Hepatocyte (in vitro differentiated cells): ENCODE results near the gene XPO4. TPM values are rescaled to one million over a fixed set of nuclear protein-coding genes. Genes with fewer than 3 reads are reported as not detected.

ENCODE experiments used
- DNase-seq: peaks from one replicate; pipeline ENCODE4 v3.0.0-alpha.2; 2016; ENCODE audit warnings: low spot score
- H2AFZ ChIP-seq: fragments of 200-600 bp; sonication (generic); 2 replicates; pipeline ENCODE4 v1.6.0; 2016; ENCODE audit warnings: antibody characterized with exemption, mild to moderate bottlenecking
- H3K27ac ChIP-seq: fragments of 200-600 bp; sonication (generic); 2 replicates; pipeline ENCODE4 v1.5.1; 2016; ENCODE audit warnings: mild to moderate bottlenecking
- H3K27me3 ChIP-seq: fragments of 200-600 bp; sonication (generic); 2 replicates; pipeline ENCODE4 v1.6.1; 2016
- H3K36me3 ChIP-seq: fragments of 200-600 bp; sonication (generic); replicated peaks from 2 replicates; pipeline ENCODE4 v1.5.1; 2016; ENCODE audit warnings: low read depth; ENCODE audit not compliant: insufficient read depth
- H3K4me1 ChIP-seq: fragments of 200-600 bp; sonication (generic); 2 replicates; pipeline ENCODE4 v1.5.1; 2016; ENCODE audit warnings: mild to moderate bottlenecking, moderate library complexity; ENCODE audit not compliant: insufficient read depth
- H3K4me2 ChIP-seq: fragments of 200-600 bp; sonication (generic); 2 replicates; pipeline ENCODE4 v1.6.0; 2016
- H3K4me3 ChIP-seq: fragments of 200-600 bp; sonication (generic); 2 replicates; pipeline ENCODE4 v1.5.1; 2016; ENCODE audit warnings: mild to moderate bottlenecking
- H3K79me2 ChIP-seq: fragments of 200-600 bp; sonication (generic); 2 replicates; pipeline ENCODE4 v1.6.0; 2017; ENCODE audit warnings: mild to moderate bottlenecking
- H3K9me2 ChIP-seq: fragments of 200-600 bp; sonication (generic); replicated peaks from 2 replicates; pipeline ENCODE4 v1.6.0; 2017; ENCODE audit warnings: mild to moderate bottlenecking; ENCODE audit not compliant: insufficient read depth
- H3K9me3 ChIP-seq: fragments of 200-600 bp; sonication (generic); 2 replicates; pipeline ENCODE4 v1.5.1; 2016; ENCODE audit warnings: low read depth, mild to moderate bottlenecking
- H4K20me1 ChIP-seq: fragments of 200-600 bp; sonication (generic); 2 replicates; pipeline ENCODE4 v1.6.0; 2016; ENCODE audit warnings: mild to moderate bottlenecking; ENCODE audit not compliant: insufficient read depth, poor library complexity, severe bottlenecking
- CTCF ChIP-seq: fragments of 200-600 bp; sonication (generic); IDR thresholded peaks from 2 replicates; pipeline ENCODE4 v1.5.1; 2016; ENCODE audit warnings: antibody characterized with exemption, mild to moderate bottlenecking; ENCODE audit not compliant: poor library complexity
- EZH2 ChIP-seq: fragments of 200-600 bp; sonication (generic); IDR thresholded peaks from 2 replicates; pipeline ENCODE4 v1.6.1; 2016; ENCODE audit warnings: antibody characterized with exemption, mild to moderate bottlenecking, borderline replicate concordance
- EZH2phosphoT487 ChIP-seq: fragments of 200-600 bp; sonication (generic); IDR thresholded peaks from one replicate; pipeline ENCODE4 v1.6.1; 2018; ENCODE audit warnings: antibody characterized with exemption, mild to moderate bottlenecking, low read depth, moderate library complexity; ENCODE audit not compliant: unreplicated experiment, severe bottlenecking
- whole genome bisulfite sequencing: methylation state at CpG from one replicate; pipeline ENCODE4 v1.1.6; 2016; ENCODE audit warnings: low lambda C conversion rate; ENCODE audit errors: missing lambda C conversion rate; 5-methylcytosine and 5-hydroxymethylcytosine counted together
- polyA plus RNA-seq: library from polyadenylated mRNA; unstranded; fragments of >200 nt; fragmentation: Nextera tagmentation; extraction: Ambion mirVana; gene quantifications from 2 replicates; pipeline ENCODE4 v1.2.1, GENCODE V29; 2016
- total RNA-seq: library from RNA; depleted of rRNA; stranded (reverse); fragments of >200 nt; gene quantifications from 2 replicates; pipeline ENCODE4 v1.2.3, GENCODE V29; 2014

The XPO4 gene
- total and polyA plus RNA-seq, 2 experiments from 2014 or later, result 3.4 to 20.7 TPM

DNA sequence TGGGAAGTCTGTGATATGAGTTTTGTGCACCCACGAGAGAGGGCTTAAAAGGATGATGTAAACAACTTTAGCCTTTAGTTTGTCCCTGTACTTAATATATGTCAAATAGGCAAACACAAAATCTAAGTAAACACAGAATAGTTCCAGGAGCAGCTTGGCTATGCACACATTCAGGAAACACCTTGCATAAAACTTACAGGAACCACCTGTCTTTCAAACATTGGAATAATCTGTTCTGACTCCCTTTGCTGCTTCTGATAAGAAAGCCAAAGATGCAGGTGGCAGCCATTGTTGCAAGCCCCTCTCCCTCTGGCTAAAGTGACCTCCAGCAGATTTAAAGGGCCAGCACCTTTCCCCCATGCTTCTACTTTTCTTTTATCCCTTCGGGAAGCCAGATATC lies 133.5 kb downstream of the XPO4 start:
- no peaks in the 10 kb centered on the region for H3K9me2 ChIP-seq
- H3K36me3 ChIP-seq, result no peaks in the 10 kb centered on the region
- WGBS, result 38% methylated on average over 2 of the region's 2 CpGs
- H4K20me1 ChIP-seq, result no peaks in the 10 kb centered on the region
- no peak overlapping the region for H3K27ac ChIP-seq
- DNase-seq, result no peak
- no peaks in the 10 kb centered on the region for H3K4me1 ChIP-seq
- H3K9me3 ChIP-seq, result peaks cover 18% of the 10 kb centered on the region
- peaks cover 16% of the 10 kb centered on the region for H3K79me2 ChIP-seq
- TF ChIP-seq EZH2phosphoT487 (no peak), EZH2 (no peak), CTCF (no peak)
- H3K4me2 ChIP-seq, result no peak overlapping the region
- no peak overlapping the region for H3K4me3 ChIP-seq
- no peaks in the 10 kb centered on the region for H3K27me3 ChIP-seq
- H2AFZ ChIP-seq, result no peak overlapping the region

DNA sequence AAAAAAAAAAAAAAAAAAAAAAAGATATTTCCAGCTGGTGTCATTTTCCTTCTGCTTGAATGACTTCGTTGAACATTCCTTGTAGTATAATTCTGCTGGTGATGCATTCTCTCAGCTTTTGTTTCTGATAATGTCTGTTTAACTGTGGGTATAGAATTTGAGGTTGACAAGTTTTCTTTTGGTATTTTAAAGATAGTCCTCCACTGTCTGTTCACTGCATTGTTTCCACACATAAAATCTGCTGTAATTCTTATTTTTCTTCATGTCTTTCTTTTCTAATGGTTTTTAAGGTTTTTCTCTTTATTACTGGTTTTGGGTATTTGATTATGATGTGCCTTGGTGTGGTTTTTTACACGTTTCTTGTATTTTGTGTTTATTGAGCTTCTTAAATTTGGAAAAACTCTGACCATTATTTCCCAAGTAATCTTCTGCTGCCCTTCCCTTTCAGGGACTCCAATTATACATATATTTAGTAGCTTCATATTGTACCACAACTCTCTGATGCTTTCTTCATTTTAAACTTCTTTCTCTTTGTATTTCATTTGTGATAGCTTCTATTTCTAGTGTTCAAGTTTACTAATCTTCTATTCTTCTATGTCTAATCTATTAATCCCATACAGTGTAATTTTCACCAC lies 135.1 kb downstream of the XPO4 start:
- Histone ChIP-seq H2AFZ (no peak overlapping the region), H3K27ac (no peak overlapping the region), H3K9me3 (peaks cover 18% of the 10 kb centered on the region), H3K9me2 (no peaks in the 10 kb centered on the region), H3K79me2 (peaks cover 10% of the 10 kb centered on the region), H4K20me1 (no peaks in the 10 kb centered on the region), H3K27me3 (no peaks in the 10 kb centered on the region), H3K4me1 (no peaks in the 10 kb centered on the region), H3K4me3 (no peak overlapping the region), H3K36me3 (no peaks in the 10 kb centered on the region), H3K4me2 (no peak overlapping the region)
- TF ChIP-seq EZH2 (no peak), CTCF (no peak), EZH2phosphoT487 (no peak)
- WGBS, result 100% methylated on average over 2 of the region's 2 CpGs
- no peak for DNase-seq

GRCh38 chr13:20760872-20761271 lies 141.7 kb downstream of the XPO4 start:
- Histone ChIP-seq H4K20me1 (no peaks in the 10 kb centered on the region), H3K27me3 (no peaks in the 10 kb centered on the region), H3K27ac (no peak overlapping the region), H3K4me1 (no peaks in the 10 kb centered on the region), H3K36me3 (peaks cover 3% of the 10 kb centered on the region), H3K9me3 (no peaks in the 10 kb centered on the region), H3K4me3 (no peak overlapping the region), H2AFZ (no peak overlapping the region), H3K9me2 (no peaks in the 10 kb centered on the region), H3K4me2 (no peak overlapping the region), H3K79me2 (no peaks in the 10 kb centered on the region)
- DNase-seq, result no peak
- TF ChIP-seq CTCF (no peak), EZH2 (no peak), EZH2phosphoT487 (no peak)
- WGBS, result 91% methylated on average over 3 of the region's 3 CpGs

- Histone ChIP-seq H3K4me1 (no peaks in the 10 kb centered on the region), H4K20me1 (no peaks in the 10 kb centered on the region), H3K36me3 (peaks cover 3% of the 10 kb centered on the region), H2AFZ (no peak overlapping the region), H3K79me2 (no peaks in the 10 kb centered on the region), H3K4me3 (no peak overlapping the region), H3K9me2 (no peaks in the 10 kb centered on the region), H3K27ac (no peak overlapping the region), H3K9me3 (peaks cover 19% of the 10 kb centered on the region), H3K4me2 (no peak overlapping the region), H3K27me3 (no peaks in the 10 kb centered on the region)
- no peak for DNase-seq
- TF ChIP-seq CTCF (no peak), EZH2 (no peak), EZH2phosphoT487 (no peak)
Observed at GRCh38 chr13:20754009-20754408, 148.5 kb downstream of the XPO4 start.
